Measurements from ENCODE around the gene COL4A3.

DNA sequence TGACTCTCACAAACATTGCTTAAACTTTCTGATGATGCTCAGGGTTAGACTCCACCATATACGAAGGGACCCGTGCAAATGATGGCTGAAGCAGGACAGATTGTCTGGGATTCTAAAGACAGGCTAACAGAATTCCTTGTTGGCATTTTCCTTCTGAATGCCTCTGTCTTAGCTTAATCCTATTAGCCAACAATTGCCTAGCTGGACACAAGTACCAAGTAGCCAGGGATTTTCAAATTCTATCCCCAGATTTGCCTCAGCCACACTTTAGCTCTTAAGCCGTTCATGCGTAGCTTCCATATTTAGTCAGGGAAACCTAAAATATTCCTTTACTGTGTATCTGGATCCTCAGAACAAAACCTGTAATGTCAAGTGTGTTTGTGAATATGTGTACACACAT, 40.0 kb downstream of the COL4A3 start:
- TF ChIP-seq, protein P1, sequence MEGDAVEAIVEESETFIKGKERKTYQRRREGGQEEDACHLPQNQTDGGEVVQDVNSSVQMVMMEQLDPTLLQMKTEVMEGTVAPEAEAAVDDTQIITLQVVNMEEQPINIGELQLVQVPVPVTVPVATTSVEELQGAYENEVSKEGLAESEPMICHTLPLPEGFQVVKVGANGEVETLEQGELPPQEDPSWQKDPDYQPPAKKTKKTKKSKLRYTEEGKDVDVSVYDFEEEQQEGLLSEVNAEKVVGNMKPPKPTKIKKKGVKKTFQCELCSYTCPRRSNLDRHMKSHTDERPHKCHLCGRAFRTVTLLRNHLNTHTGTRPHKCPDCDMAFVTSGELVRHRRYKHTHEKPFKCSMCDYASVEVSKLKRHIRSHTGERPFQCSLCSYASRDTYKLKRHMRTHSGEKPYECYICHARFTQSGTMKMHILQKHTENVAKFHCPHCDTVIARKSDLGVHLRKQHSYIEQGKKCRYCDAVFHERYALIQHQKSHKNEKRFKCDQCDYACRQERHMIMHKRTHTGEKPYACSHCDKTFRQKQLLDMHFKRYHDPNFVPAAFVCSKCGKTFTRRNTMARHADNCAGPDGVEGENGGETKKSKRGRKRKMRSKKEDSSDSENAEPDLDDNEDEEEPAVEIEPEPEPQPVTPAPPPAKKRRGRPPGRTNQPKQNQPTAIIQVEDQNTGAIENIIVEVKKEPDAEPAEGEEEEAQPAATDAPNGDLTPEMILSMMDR (IDR thresholded peaks at IDR 0.05): no peak
- no peak for TF ChIP-seq POLR2AphosphoS5 (IDR thresholded peaks at IDR 0.05)
